H1 (cell line): ENCODE measurements around the gene CEP85. TPM values are rescaled to one million over a fixed set of nuclear protein-coding genes. Genes with fewer than 3 reads are reported as not detected.

ENCODE experiments used
- CTCF ChIA-PET: fragments of 300-600 bp; sonication (Branson Sonifier 250); formaldehyde crosslinking; loops from one replicate; lab custom pipeline; 2021; ENCODE audit not compliant: partially characterized antibody; lab: Charles Lee
- POLR2A ChIA-PET: fragments of 300-600 bp; sonication (Branson Sonifier 250); formaldehyde crosslinking; loops from one replicate; lab custom pipeline; 2021; ENCODE audit warnings: inconsistent platforms; ENCODE audit not compliant: partially characterized antibody; lab: Charles Lee
- DNase-seq, 2 experiments: peaks; one replicate each; pipeline versions ENCODE4 v3.0.0 to v3.0.0-alpha.2; 2010 to 2022; ENCODE audit warnings: low spot score in 2 of 2, low read depth in 1 of 2, mixed read lengths in 1 of 2
- FAIRE-seq: peaks from 2 replicates; lab custom pipeline; 2011; peaks lifted over from hg19 to GRCh38; lab: Jason Lieb, UNC
- H2AFZ ChIP-seq: 2 replicates; pipeline ENCODE4 v1.8.1; 2012; ENCODE audit warnings: low read length, inconsistent platforms
- H2AK5ac ChIP-seq: 2 replicates; pipeline ENCODE4 v1.6.1; 2013; ENCODE audit warnings: low read depth, low read length
- H2BK120ac ChIP-seq: replicated peaks from 2 replicates; pipeline ENCODE3; 2013; ENCODE audit warnings: low read depth, low read length, inconsistent platforms
- H2BK12ac ChIP-seq: 2 replicates; pipeline ENCODE4 v1.6.1; 2013; ENCODE audit warnings: low read depth, low read length
- H2BK15ac ChIP-seq: 2 replicates; pipeline ENCODE4 v1.6.1; 2013; ENCODE audit warnings: low read length
- H2BK20ac ChIP-seq: 2 replicates; pipeline ENCODE4 v1.6.1; 2013; ENCODE audit warnings: low read length
- H2BK5ac ChIP-seq: 2 replicates; pipeline ENCODE4 v1.6.1; 2013; ENCODE audit warnings: low read depth, low read length
- H3K14ac ChIP-seq: 2 replicates; pipeline ENCODE4 v1.6.1; 2013; ENCODE audit warnings: inconsistent platforms; ENCODE audit not compliant: insufficient read length
- H3K18ac ChIP-seq: 2 replicates; pipeline ENCODE4 v1.6.1; 2013; ENCODE audit warnings: low read length; ENCODE audit errors: extremely low read depth
- H3K23ac ChIP-seq: 2 replicates; pipeline ENCODE4 v1.6.1; 2013; ENCODE audit warnings: inconsistent platforms; ENCODE audit not compliant: insufficient read length
- H3K23me2 ChIP-seq: 2 replicates; pipeline ENCODE4 v1.6.1; 2013; ENCODE audit warnings: low read depth, low read length
- H3K27ac ChIP-seq: 2 replicates; pipeline ENCODE4 v1.6.1; 2011; ENCODE audit warnings: low read depth, low read length, inconsistent platforms
- H3K27me3 ChIP-seq, 4 experiments: replicated peaks in 1 of 4; 1 replicate in 1 of 4; 2 replicates in 3 of 4; pipeline versions ENCODE4 v1.6.1 to v1.8.1; 2011 to 2013; ENCODE audit warnings: low read length in 3 of 4, mild to moderate bottlenecking in 3 of 4, inconsistent platforms in 2 of 4, mixed read lengths in 2 of 4, moderate library complexity in 1 of 4; ENCODE audit not compliant: control insufficient read depth in 3 of 4, insufficient read depth in 3 of 4; ENCODE audit errors: extremely low read depth in 1 of 4
- H3K36me3 ChIP-seq, 4 experiments: 2 replicates each; pipeline versions ENCODE4 v1.6.1 to v1.8.1; 2011 to 2013; ENCODE audit warnings: mild to moderate bottlenecking in 4 of 4, low read length in 3 of 4, moderate library complexity in 2 of 4, control low read depth in 1 of 4, inconsistent platforms in 1 of 4; ENCODE audit not compliant: insufficient read depth in 4 of 4, control insufficient read depth in 2 of 4
- H3K4ac ChIP-seq: replicated peaks from 2 replicates; pipeline ENCODE3; 2013; ENCODE audit warnings: low read length, low read depth, mixed read lengths, inconsistent platforms; ENCODE audit not compliant: insufficient read length
- H3K4me1 ChIP-seq, 4 experiments: replicated peaks in 1 of 4; 1 replicate in 1 of 4; 2 replicates in 3 of 4; pipeline versions ENCODE4 v1.6.1 to v1.8.1; 2011 to 2013; ENCODE audit warnings: low read length in 3 of 4, inconsistent platforms in 2 of 4, mixed read lengths in 1 of 4; ENCODE audit not compliant: insufficient read depth in 4 of 4, control insufficient read depth in 3 of 4
- H3K4me2 ChIP-seq, 2 experiments: 2 replicates each; pipeline versions ENCODE4 v1.6.1 to v1.8.1; 2011 to 2013; ENCODE audit warnings: low read depth in 2 of 2, low read length in 2 of 2, control low read depth in 1 of 2, inconsistent platforms in 1 of 2, mild to moderate bottlenecking in 1 of 2; ENCODE audit not compliant: insufficient read depth in 1 of 2
- H3K4me3 ChIP-seq, 4 experiments: fragments of 200-600, 300-600 bp in 1 of 4; sonication (generic), shearing (Covaris generic), sonication (Bioruptor Twin) in 1 of 4; 2 replicates each; pipeline versions ENCODE4 v1.5.1 to v1.8.1; 2011 to 2016; ENCODE audit warnings: low read length in 4 of 4, low read depth in 3 of 4, control low read depth in 2 of 4, inconsistent platforms in 2 of 4, mild to moderate bottlenecking in 2 of 4, mixed read lengths in 1 of 4, moderate library complexity in 1 of 4; ENCODE audit not compliant: insufficient read depth in 2 of 4; ENCODE audit errors: extremely low read depth in 1 of 4
- H3K56ac ChIP-seq: replicated peaks from 2 replicates; pipeline ENCODE3; 2013; ENCODE audit warnings: low read depth, mild to moderate bottlenecking, mixed read lengths, low read length, inconsistent platforms; ENCODE audit not compliant: insufficient read length
- H3K79me1 ChIP-seq: 2 replicates; pipeline ENCODE4 v1.6.1; 2013; ENCODE audit warnings: low read depth, low read length, control low read depth
- H3K79me2 ChIP-seq, 2 experiments: 2 replicates each; pipeline versions ENCODE4 v1.6.1 to v1.8.1; 2012 to 2013; ENCODE audit warnings: low read length in 2 of 2, mild to moderate bottlenecking in 2 of 2, inconsistent platforms in 1 of 2; ENCODE audit not compliant: insufficient read depth in 2 of 2, control insufficient read depth in 1 of 2
- H3K9ac ChIP-seq, 4 experiments: replicated peaks in 1 of 4; 1 replicate in 1 of 4; 2 replicates in 3 of 4; pipeline versions ENCODE4 v1.6.1 to v1.8.1; 2011 to 2013; ENCODE audit warnings: low read depth in 3 of 4, low read length in 3 of 4, control low read depth in 2 of 4, mild to moderate bottlenecking in 2 of 4, moderate library complexity in 2 of 4, inconsistent platforms in 1 of 4; ENCODE audit errors: extremely low read depth in 1 of 4
- H3K9me3 ChIP-seq, 2 experiments: 2 replicates each; pipeline versions ENCODE4 v1.6.1 to v1.8.1; 2012 to 2013; ENCODE audit warnings: mild to moderate bottlenecking in 2 of 2, moderate library complexity in 2 of 2, control low read depth in 1 of 2, inconsistent platforms in 1 of 2, low read depth in 1 of 2, low read length in 1 of 2, mixed read lengths in 1 of 2; ENCODE audit not compliant: insufficient read depth in 2 of 2
- H4K20me1 ChIP-seq, 2 experiments: replicated peaks in 1 of 2; 2 replicates each; pipeline versions ENCODE3 to v1.8.1; 2011 to 2013; ENCODE audit warnings: inconsistent platforms in 2 of 2, low read length in 2 of 2, mild to moderate bottlenecking in 1 of 2; ENCODE audit not compliant: insufficient read depth in 2 of 2, control insufficient read depth in 1 of 2
- H4K5ac ChIP-seq: 2 replicates; pipeline ENCODE4 v1.6.1; 2013; ENCODE audit warnings: low read length, low read depth, mixed read lengths, inconsistent platforms; ENCODE audit not compliant: insufficient read length
- H4K8ac ChIP-seq: 2 replicates; pipeline ENCODE4 v1.8.0; 2013; ENCODE audit warnings: mild to moderate bottlenecking, moderate library complexity, low read length, inconsistent platforms; ENCODE audit not compliant: insufficient read depth; ENCODE audit errors: extremely low read depth
- H4K91ac ChIP-seq: replicated peaks from 2 replicates; pipeline ENCODE3; 2013; ENCODE audit warnings: low read length, mixed read lengths, inconsistent platforms; ENCODE audit not compliant: insufficient read length
- EZH2 ChIP-seq: fragments of 200-600 bp; sonication (generic); IDR thresholded peaks from 2 replicates; pipeline ENCODE4 v1.7.1; 2012; ENCODE audit warnings: low read depth, mild to moderate bottlenecking, moderate library complexity, low read length, inconsistent platforms; ENCODE audit not compliant: severe bottlenecking
- KDM1A ChIP-seq: fragments of 200-600, 300-600 bp; sonication (generic); IDR thresholded peaks from 2 replicates; pipeline ENCODE4 v1.7.1; 2016; ENCODE audit warnings: mild to moderate bottlenecking, low read length, borderline replicate concordance
- NRF1 ChIP-seq: IDR thresholded peaks from 2 replicates; pipeline ENCODE4 v1.6.1; 2011; ENCODE audit warnings: mild to moderate bottlenecking, low read depth, low read length, improper control_type of control experiment
- POLR2A ChIP-seq, 2 experiments: IDR thresholded peaks; 1 replicate in 1 of 2; 2 replicates in 1 of 2; pipeline ENCODE4 v1.6.1; 2011; ENCODE audit warnings: low read depth in 2 of 2, low read length in 2 of 2, mild to moderate bottlenecking in 2 of 2; ENCODE audit errors: control extremely low read depth in 1 of 2
- SP1 ChIP-seq: IDR thresholded peaks from 2 replicates; pipeline ENCODE4 v1.6.1; 2011; ENCODE audit warnings: low read depth, low read length
- SP2 ChIP-seq: IDR thresholded peaks from 2 replicates; pipeline ENCODE4 v1.6.1; 2012; ENCODE audit warnings: mild to moderate bottlenecking, low read length, inconsistent platforms
- WGBS, 2 experiments: shearing (Covaris generic) in 1 of 2; methylation state at CpG; one replicate each; pipeline versions ENCODE4 v1.1.6 to v1.1.7; 2013 to 2015; ENCODE audit warnings: low lambda C conversion rate in 2 of 2, mixed read lengths in 2 of 2, inconsistent platforms in 1 of 2, low coverage in 1 of 2, missing lambda C conversion rate in 1 of 2; ENCODE audit not compliant: insufficient replicate concordance in 2 of 2, insufficient coverage in 1 of 2, insufficient read length in 1 of 2; ENCODE audit errors: extremely low coverage in 1 of 2, missing lambda C conversion rate in 1 of 2; 5-methylcytosine and 5-hydroxymethylcytosine counted together
- polyA plus RNA-seq, 7 experiments: library from polyadenylated mRNA; depleted of rRNA in 3 of 7; stranded (reverse) in 5 of 7; unstranded in 2 of 7; fragments of >200 nt in 5 of 7; fragments of 200-250 nt in 2 of 7; gene quantifications; 1 replicate in 5 of 7; 2 replicates in 1 of 7; 4 replicates in 1 of 7; pipeline versions ENCODE4 v1.2.1 to v1.2.3, GENCODE V29; 2011 to 2013; ENCODE audit warnings: missing spikeins in 2 of 7, mixed read lengths in 2 of 7
- total RNA-seq: library from RNA; stranded (reverse); fragmentation: NEBNext Ultra II Directional; extraction: Animal tissue kit (Norgen Biotek cat#: 25700); gene quantifications from 2 replicates; pipeline ENCODE4 v1.2.1, GENCODE V29; 2021

The CEP85 gene
- total and polyA plus RNA-seq, 2 of the 8 experiments (the other 6 are each of a cell fraction or from before 2014, with no cell fraction given): 40.4 to 43.7 TPM

- Histone ChIP-seq H2AFZ (peak overlapping the region; percentile 96), H3K9ac (no peak overlapping the region), H4K20me1 (no peaks in the 10 kb centered on the region), H3K14ac (no peak overlapping the region), H3K4me1 (peaks cover 0 to 4% (median 2%) of the 10 kb centered on the region in 4 experiments; a peak in 3 of 7 replicates), H3K36me3 (no peaks in the 10 kb centered on the region), H3K79me1 (no peaks in the 10 kb centered on the region), H4K91ac (no peak overlapping the region), H3K27me3 (peaks cover 0 to 10% (median 2%) of the 10 kb centered on the region in 4 experiments; a peak in 3 of 7 replicates), H2BK12ac (no peak overlapping the region), H2AK5ac (no peak overlapping the region), H3K27ac (no peak overlapping the region), H3K23me2 (peaks cover 5% of the 10 kb centered on the region; the same call in 1 of the 2 replicates), H4K8ac (peak overlapping the region; percentile 26), H3K23ac (no peak overlapping the region), H3K56ac (no peak overlapping the region), H4K5ac (no peak overlapping the region), H3K4me3 (peak overlapping the region; percentile 43 to 63 (median 51)), H2BK5ac (no peak overlapping the region; the same call in 1 of the 2 replicates), H2BK120ac (no peak overlapping the region), H2BK15ac (peak overlapping the region; percentile 72; the same call in 1 of the 2 replicates), H2BK20ac (no peak overlapping the region), H3K4ac (no peak overlapping the region), H3K18ac (peak overlapping the region; percentile 87), H3K79me2 (no peaks in the 10 kb centered on the region), H3K9me3 (no peaks in the 10 kb centered on the region), H3K4me2 (peak overlapping the region; percentile 78 to 89)
- 20% methylated on average over 37 of the region's 50 CpGs; no CpG with 5 or more reads in 1 of the 2 experiments for WGBS, 2 experiments
- POLR2A ChIA-PET: interaction anchor here (0.6 to 1.3 kb wide), 6 partner anchors 10 to 641 kb away, joined by 3 to 4 read pairs (median 3); no protein-coding TSS in a partner anchor
- CTCF ChIA-PET: interaction anchor here (2.7 to 2.8 kb wide), 2 partner anchors 10 to 35 kb away, joined by 9 to 17 read pairs; partner anchors contain the start of genes CATSPER4 and CEP85
- FAIRE-seq: no peak
- peak in 1 of 2 experiments; percentile 95 for DNase-seq
- TF ChIP-seq SP1: no peak
- no peak for TF ChIP-seq SP2
- peak in 1 of 2 experiments; percentile 38; a peak in 2 of 3 replicates for TF ChIP-seq POLR2A (IDR thresholded peaks at IDR 0.05; ENCODE audit: control extremely low read depth in 1 of 2, low read depth in 2 of 2, low read length in 2 of 2)
- TF ChIP-seq EZH2: no peak
- no peak for TF ChIP-seq KDM1A
- peak; percentile 20; the same call in 1 of the 2 replicates for TF ChIP-seq NRF1
Observed at GRCh38 chr1:26225033-26225831, 8.8 kb upstream of the CEP85 start.
